Measurements from ENCODE around the gene COL9A3.

GRCh38 chr20:62797671-62798532, 18.9 kb upstream of the COL9A3 start:
- TF ChIP-seq CTCF (IDR thresholded peaks at IDR 0.05) (no peak), POLR2AphosphoS5 (IDR thresholded peaks at IDR 0.05; ENCODE audit: low read depth, low read length) (no peak)
